ENCODE data around the gene APOL5. TPM values are rescaled to one million over a fixed set of nuclear protein-coding genes. Genes with fewer than 3 reads are reported as not detected.

APOL5 gene
- total and polyA plus RNA-seq, 2 donors (not counting 1 experiment from before 2014, with no cell fraction given), result 0.06 TPM; not detected in 1

GRCh38 chr22:35754761-35755160, 37.1 kb downstream of the APOL5 start:
- TF ChIP-seq CTCF (conservative IDR thresholded peaks at IDR 0.05 in 1 of 2, IDR thresholded peaks at IDR 0.05 in 1 of 2; ENCODE audit: low read depth in 1 of 2, low read length in 2 of 2), result no peak
- no peak for TF ChIP-seq EZH2 (IDR thresholded peaks at IDR 0.05; ENCODE audit: low read length, missing control alignments)
- Histone ChIP-seq H2AFZ (ENCODE audit: low read length) (no peak overlapping the region), H3K9ac (ENCODE audit: insufficient read depth, low read length) (no peak overlapping the region), H3K27me3 (ENCODE audit: control insufficient read depth, insufficient read depth, low read length) (no peaks in the 10 kb centered on the region), H3K9me3 (ENCODE audit: control insufficient read depth, insufficient read depth, low read depth, low read length) (no peaks in the 10 kb centered on the region), H3K27ac (ENCODE audit: insufficient read depth, low read length) (no peak overlapping the region), H3K79me2 (ENCODE audit: control insufficient read depth, insufficient read depth, low read length) (peaks cover 1% of the 10 kb centered on the region), H3K36me3 (ENCODE audit: control insufficient read depth, insufficient read depth, low read length) (peaks cover 13% of the 10 kb centered on the region), H3K4me1 (ENCODE audit: control insufficient read depth, extremely low read depth, insufficient read depth, low read length) (peaks cover 2% of the 10 kb centered on the region), H3K4me2 (ENCODE audit: extremely low read depth, insufficient read depth, low read length) (no peak overlapping the region), H3K4me3 (replicated peaks in 1 of 4; ENCODE audit: control extremely low read depth in 1 of 4, insufficient read depth in 1 of 4, low read depth in 3 of 4, low read length in 4 of 4) (no peak overlapping the region), H4K20me1 (ENCODE audit: control insufficient read depth, extremely low read depth, insufficient read depth, low read length) (no peaks in the 10 kb centered on the region)
- no peak for DNase-seq (ENCODE audit: low read depth in 2 of 2)

GRCh38 chr22:35756722-35757121, 39.0 kb downstream of the APOL5 start:
- Histone ChIP-seq H3K27me3 (ENCODE audit: control insufficient read depth, insufficient read depth, low read length) (no peaks in the 10 kb centered on the region), H3K27ac (ENCODE audit: insufficient read depth, low read length) (no peak overlapping the region), H3K4me1 (ENCODE audit: control insufficient read depth, extremely low read depth, insufficient read depth, low read length) (peaks cover 2% of the 10 kb centered on the region), H3K79me2 (ENCODE audit: control insufficient read depth, insufficient read depth, low read length) (no peaks in the 10 kb centered on the region), H3K4me2 (ENCODE audit: extremely low read depth, insufficient read depth, low read length) (no peak overlapping the region), H3K9me3 (ENCODE audit: control insufficient read depth, insufficient read depth, low read depth, low read length) (no peaks in the 10 kb centered on the region), H4K20me1 (ENCODE audit: control insufficient read depth, extremely low read depth, insufficient read depth, low read length) (no peaks in the 10 kb centered on the region), H3K4me3 (replicated peaks in 1 of 4; ENCODE audit: control extremely low read depth in 1 of 4, insufficient read depth in 1 of 4, low read depth in 3 of 4, low read length in 4 of 4) (no peak overlapping the region), H2AFZ (ENCODE audit: low read length) (no peak overlapping the region), H3K36me3 (ENCODE audit: control insufficient read depth, insufficient read depth, low read length) (peaks cover 13% of the 10 kb centered on the region), H3K9ac (ENCODE audit: insufficient read depth, low read length) (no peak overlapping the region)
- no peak for DNase-seq (ENCODE audit: low read depth in 2 of 2)
- TF ChIP-seq CTCF (conservative IDR thresholded peaks at IDR 0.05 in 1 of 2, IDR thresholded peaks at IDR 0.05 in 1 of 2; ENCODE audit: low read depth in 1 of 2, low read length in 2 of 2) (no peak), EZH2 (IDR thresholded peaks at IDR 0.05; ENCODE audit: low read length, missing control alignments) (no peak)

- TF ChIP-seq CTCF (conservative IDR thresholded peaks at IDR 0.05 in 1 of 2, IDR thresholded peaks at IDR 0.05 in 1 of 2; ENCODE audit: low read depth in 1 of 2, low read length in 2 of 2) (no peak), EZH2 (IDR thresholded peaks at IDR 0.05; ENCODE audit: low read length, missing control alignments) (no peak)
These were observed 40.7 kb downstream of the APOL5 start for GRCh38 chr22:35758394-35758793.

More at GRCh38 chr22:35758394-35758793, 40.7 kb downstream of the APOL5 start:
- H3K79me2 ChIP-seq (ENCODE audit: control insufficient read depth, insufficient read depth, low read length), result no peaks in the 10 kb centered on the region
- no peaks in the 10 kb centered on the region for H4K20me1 ChIP-seq (ENCODE audit: control insufficient read depth, extremely low read depth, insufficient read depth, low read length)
- DNase-seq (ENCODE audit: low read depth in 2 of 2), result no peak
- H3K4me1 ChIP-seq (ENCODE audit: control insufficient read depth, extremely low read depth, insufficient read depth, low read length), result no peaks in the 10 kb centered on the region
- H3K4me2 ChIP-seq (ENCODE audit: extremely low read depth, insufficient read depth, low read length), result no peak overlapping the region
- no peak overlapping the region for H3K27ac ChIP-seq (ENCODE audit: insufficient read depth, low read length)
- H2AFZ ChIP-seq (ENCODE audit: low read length), result no peak overlapping the region
- no peaks in the 10 kb centered on the region for H3K9me3 ChIP-seq (ENCODE audit: control insufficient read depth, insufficient read depth, low read depth, low read length)
- H3K4me3 ChIP-seq (replicated peaks in 1 of 4; ENCODE audit: control extremely low read depth in 1 of 4, insufficient read depth in 1 of 4, low read depth in 3 of 4, low read length in 4 of 4), result no peak overlapping the region
- H3K27me3 ChIP-seq (ENCODE audit: control insufficient read depth, insufficient read depth, low read length), result no peaks in the 10 kb centered on the region
- peaks cover 13% of the 10 kb centered on the region for H3K36me3 ChIP-seq (ENCODE audit: control insufficient read depth, insufficient read depth, low read length)
- no peak overlapping the region for H3K9ac ChIP-seq (ENCODE audit: insufficient read depth, low read length)
